PFSK-1 (cell line): Measurements from ENCODE around the gene DBF4.

Experiments used
- FOXP2 ChIP-seq: optimal IDR thresholded peaks from 2 replicates; pipeline ENCODE3; 2011; ENCODE audit warnings: borderline replicate concordance, control low read depth, inconsistent platforms; ENCODE audit not compliant: insufficient read depth; ENCODE audit errors: extremely low read length, extremely low read depth
- POLR2AphosphoS5 ChIP-seq: IDR thresholded peaks from 2 replicates; pipeline ENCODE4 v1.6.1; 2012; ENCODE audit warnings: low read depth, mild to moderate bottlenecking, control low read depth, low read length, moderate library complexity
- REST ChIP-seq, 2 experiments: IDR thresholded peaks; 2 replicates each; pipeline versions ENCODE4 v1.6.1 to v1.8.0; 2011 to 2012; ENCODE audit warnings: low read depth in 2 of 2, low read length in 2 of 2, control low read depth in 1 of 2, inconsistent platforms in 1 of 2, mild to moderate bottlenecking in 1 of 2, moderate library complexity in 1 of 2; ENCODE audit not compliant: insufficient read depth in 1 of 2
- SIN3A ChIP-seq: IDR thresholded peaks from 2 replicates; pipeline ENCODE4 v1.6.1; 2012; ENCODE audit warnings: mild to moderate bottlenecking, low read length, moderate library complexity, borderline replicate concordance; ENCODE audit not compliant: insufficient read depth
- TAF1 ChIP-seq: IDR thresholded peaks from 2 replicates; pipeline ENCODE4 v1.6.1; 2012; ENCODE audit warnings: low read length, control low read depth, borderline replicate concordance; ENCODE audit not compliant: insufficient read depth

The DBF4 gene

GRCh38 chr7:87944547-87944946 lies 68.3 kb downstream of the DBF4 start:
- TF ChIP-seq REST (IDR thresholded peaks at IDR 0.05; ENCODE audit: insufficient read depth in 1 of 2, low read depth in 2 of 2, low read length in 2 of 2) (no peak), FOXP2 (no peak), POLR2AphosphoS5 (no peak), TAF1 (no peak), SIN3A (no peak)

- no peak for TF ChIP-seq FOXP2
- no peak for TF ChIP-seq TAF1
- TF ChIP-seq POLR2AphosphoS5 = no peak
- TF ChIP-seq SIN3A = no peak
- no peak for TF ChIP-seq REST (IDR thresholded peaks at IDR 0.05; ENCODE audit: insufficient read depth in 1 of 2, low read depth in 2 of 2, low read length in 2 of 2)
These were observed 72.1 kb downstream of the DBF4 start for GRCh38 chr7:87948371-87948770.
